Fibroblast of mammary gland (primary cell): ENCODE data around the gene LRRN2.

Source experiments
- DNase-seq: peaks from one replicate; pipeline ENCODE4 v3.0.0-alpha.2; 2010; ENCODE audit warnings: low read depth
- H3K4me3 ChIP-seq: 2 replicates; pipeline ENCODE4 v1.5.1; 2011; ENCODE audit warnings: low read depth, mild to moderate bottlenecking, low read length, moderate library complexity; ENCODE audit not compliant: control insufficient read depth
- TF ChIP-seq, protein P1 (sequence below): conservative IDR thresholded peaks from 2 replicates; pipeline ENCODE4 v1.5.1; 2011; ENCODE audit warnings: low read depth, low read length, inconsistent platforms; ENCODE audit not compliant: control insufficient read depth, insufficient read depth

Gene LRRN2

DNA sequence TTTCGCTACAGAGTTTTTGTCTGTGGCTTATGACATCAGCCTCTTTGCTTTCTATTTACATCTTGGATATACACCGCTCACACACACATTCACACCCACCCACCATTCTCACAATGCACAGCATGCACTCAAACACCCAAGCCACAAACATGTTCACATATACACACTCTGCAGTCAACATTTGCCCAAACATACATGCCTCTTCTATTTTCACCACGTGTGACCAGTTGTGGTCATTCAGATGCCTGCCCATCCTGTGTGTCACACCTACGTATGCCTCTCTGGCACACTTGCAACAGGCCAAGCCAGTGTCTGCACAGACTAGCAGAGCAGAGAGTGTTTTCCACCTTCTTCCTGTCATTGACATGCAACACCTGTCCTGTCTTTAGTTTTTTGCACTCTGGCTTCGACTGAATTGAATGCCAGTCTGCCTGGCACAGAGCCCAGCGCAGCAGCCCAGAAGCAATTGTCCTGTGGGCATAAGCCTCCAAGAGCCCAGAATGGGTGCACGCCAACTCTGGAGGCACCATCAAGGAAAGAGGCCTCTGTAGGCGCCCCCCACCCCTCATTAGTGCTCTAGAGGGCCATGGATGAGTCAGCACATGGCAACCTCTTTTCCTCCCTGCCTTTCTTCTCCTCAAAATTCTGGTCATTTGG lies 37.7 kb upstream of the LRRN2 start:
- DNase-seq = no peak
- TF ChIP-seq, protein P1, sequence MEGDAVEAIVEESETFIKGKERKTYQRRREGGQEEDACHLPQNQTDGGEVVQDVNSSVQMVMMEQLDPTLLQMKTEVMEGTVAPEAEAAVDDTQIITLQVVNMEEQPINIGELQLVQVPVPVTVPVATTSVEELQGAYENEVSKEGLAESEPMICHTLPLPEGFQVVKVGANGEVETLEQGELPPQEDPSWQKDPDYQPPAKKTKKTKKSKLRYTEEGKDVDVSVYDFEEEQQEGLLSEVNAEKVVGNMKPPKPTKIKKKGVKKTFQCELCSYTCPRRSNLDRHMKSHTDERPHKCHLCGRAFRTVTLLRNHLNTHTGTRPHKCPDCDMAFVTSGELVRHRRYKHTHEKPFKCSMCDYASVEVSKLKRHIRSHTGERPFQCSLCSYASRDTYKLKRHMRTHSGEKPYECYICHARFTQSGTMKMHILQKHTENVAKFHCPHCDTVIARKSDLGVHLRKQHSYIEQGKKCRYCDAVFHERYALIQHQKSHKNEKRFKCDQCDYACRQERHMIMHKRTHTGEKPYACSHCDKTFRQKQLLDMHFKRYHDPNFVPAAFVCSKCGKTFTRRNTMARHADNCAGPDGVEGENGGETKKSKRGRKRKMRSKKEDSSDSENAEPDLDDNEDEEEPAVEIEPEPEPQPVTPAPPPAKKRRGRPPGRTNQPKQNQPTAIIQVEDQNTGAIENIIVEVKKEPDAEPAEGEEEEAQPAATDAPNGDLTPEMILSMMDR = no peak
- no peak overlapping the region for H3K4me3 ChIP-seq

- H3K4me3 ChIP-seq = no peak overlapping the region
- TF ChIP-seq, protein P1 = no peak
- no peak for DNase-seq
Measured at GRCh38 chr1:204721373-204722055, 36.0 kb upstream of the LRRN2 start.

DNA sequence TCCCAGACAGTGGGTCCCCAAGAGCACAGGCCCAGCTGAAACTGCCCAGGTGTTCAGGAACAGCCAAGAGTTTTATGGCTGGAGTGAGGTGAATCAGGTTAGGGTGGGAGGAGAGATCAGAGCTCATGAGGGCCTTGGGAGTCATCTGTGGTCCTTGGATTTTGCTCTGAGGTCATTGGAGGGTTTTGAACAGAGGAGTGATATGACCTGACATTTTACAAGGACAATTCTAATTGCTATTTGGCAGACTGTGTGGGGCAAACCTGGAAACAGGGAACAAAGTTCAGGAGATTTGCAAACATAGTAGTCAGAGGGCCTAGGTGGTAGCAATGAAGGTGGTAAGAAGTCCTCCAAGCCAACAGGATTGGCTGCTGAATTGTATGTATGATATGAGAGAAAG lies 31.1 kb upstream of the LRRN2 start:
- no peak for DNase-seq
- no peak overlapping the region for H3K4me3 ChIP-seq
- TF ChIP-seq, protein P1 = no peak

- DNase-seq = no peak
- no peak overlapping the region for H3K4me3 ChIP-seq
- TF ChIP-seq, protein P1 = no peak
Measured at GRCh38 chr1:204714861-204715511, 29.4 kb upstream of the LRRN2 start.

- H3K4me3 ChIP-seq = no peak overlapping the region
- no peak for DNase-seq
- TF ChIP-seq, protein P1 = no peak
Measured at GRCh38 chr1:204714194-204714860, 28.8 kb upstream of the LRRN2 start.

- no peak for DNase-seq
- no peak overlapping the region for H3K4me3 ChIP-seq
- TF ChIP-seq, protein P1 = no peak
Measured at GRCh38 chr1:204713541-204713940, 28.0 kb upstream of the LRRN2 start.
